ENCODE data around the gene BAG5. TPM values are rescaled to one million over a fixed set of nuclear protein-coding genes. Genes with fewer than 3 reads are reported as not detected.

Gene BAG5
- total and polyA plus RNA-seq, 2 of the 8 experiments (the other 6 are each of a cell fraction or from before 2014, with no cell fraction given) = 7.4 to 29.5 TPM

DNA sequence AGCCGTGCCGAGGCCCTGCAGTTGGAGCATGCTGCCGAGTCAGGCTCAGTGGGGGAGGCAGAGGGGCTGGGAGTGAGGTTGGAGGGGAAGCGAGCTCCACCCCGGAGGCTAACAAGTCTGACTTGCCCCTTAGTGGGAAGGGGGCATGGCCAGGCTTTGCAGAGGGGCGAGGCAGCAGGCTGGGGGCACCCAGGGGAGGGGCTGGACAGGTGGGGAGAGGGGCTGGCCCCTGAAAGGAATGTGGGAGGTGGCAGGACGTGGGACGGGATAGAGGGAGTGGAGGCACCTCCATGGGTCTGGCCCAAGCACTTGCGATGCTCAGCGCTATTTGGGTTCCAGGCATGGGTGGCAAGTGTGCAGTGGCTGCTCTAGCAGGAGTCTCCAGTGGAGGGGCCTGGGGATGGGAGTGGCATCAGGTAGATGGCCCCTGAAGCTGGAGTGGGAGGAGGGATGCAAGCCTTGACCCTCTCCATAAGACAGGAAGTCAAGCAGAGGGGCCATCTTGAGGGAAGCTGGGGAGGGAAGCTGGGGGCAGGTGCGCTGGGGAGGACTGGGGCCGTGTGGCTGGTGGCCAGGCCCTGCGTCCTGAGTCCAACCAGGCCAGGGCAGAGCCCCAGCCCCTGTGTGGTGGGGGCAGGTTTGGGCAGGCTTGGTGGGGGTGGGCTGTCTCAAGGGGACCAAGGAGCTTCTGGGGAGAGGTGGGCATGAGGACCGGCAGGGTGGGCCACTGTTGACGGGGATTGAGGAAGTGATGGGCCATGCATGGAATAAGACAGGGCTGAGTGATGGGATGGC lies 30.8 kb downstream of the BAG5 start:
- no peak overlapping the region for H2BK12ac ChIP-seq (ENCODE audit: low read depth, low read length)
- no peak overlapping the region for H3K9ac ChIP-seq (replicated peaks in 1 of 4; ENCODE audit: extremely low read depth in 1 of 4, low read depth in 3 of 4, low read length in 3 of 4)
- no peak overlapping the region for H4K91ac ChIP-seq (replicated peaks; ENCODE audit: insufficient read length, low read length)
- peaks cover 24% of the 10 kb centered on the region for H3K79me1 ChIP-seq (ENCODE audit: low read depth, low read length)
- H3K4ac ChIP-seq (replicated peaks; ENCODE audit: insufficient read length, low read depth, low read length) = no peak overlapping the region
- no peak overlapping the region for H2AK5ac ChIP-seq (ENCODE audit: low read depth, low read length)
- peaks cover 5 to 20% of the 10 kb centered on the region in 2 experiments; a peak in 3 of 4 replicates for H3K79me2 ChIP-seq (ENCODE audit: control insufficient read depth in 1 of 2, insufficient read depth in 2 of 2, low read length in 2 of 2)
- peaks cover 8% of the 10 kb centered on the region; the same call in 1 of the 2 replicates for H3K23me2 ChIP-seq (ENCODE audit: low read depth, low read length)
- H3K36me3 ChIP-seq (ENCODE audit: control insufficient read depth in 2 of 4, insufficient read depth in 4 of 4, low read length in 3 of 4) = peaks cover 0 to 17% (median 1%) of the 10 kb centered on the region in 4 experiments; a peak in 3 of 8 replicates
- no peak overlapping the region for H4K8ac ChIP-seq (ENCODE audit: extremely low read depth, insufficient read depth, low read length)
- FAIRE-seq (no peak), DNase-seq (ENCODE audit: low read depth in 1 of 2, low spot score in 2 of 2) (no peak)
- 97% methylated on average over 11 of the region's 15 CpGs; no CpG with 5 or more reads in 1 of the 2 experiments for WGBS, 2 experiments (ENCODE audit: extremely low coverage in 1 of 2, insufficient coverage in 1 of 2, insufficient read length in 1 of 2, insufficient replicate concordance in 2 of 2, low coverage in 1 of 2, low lambda C conversion rate in 2 of 2, missing lambda C conversion rate in 1 of 2)
- H3K27ac ChIP-seq (ENCODE audit: low read depth, low read length) = no peak overlapping the region
- CTCF ChIA-PET (ENCODE audit: partially characterized antibody) = interaction anchor here (1.1 to 28.8 kb wide), 3 partner anchors 15 to 427 kb away, joined by 3 to 921 read pairs (median 230); partner anchors contain the start of gene CKB
- H3K4me1 ChIP-seq (replicated peaks in 1 of 4; ENCODE audit: control insufficient read depth in 3 of 4, insufficient read depth in 4 of 4, low read length in 3 of 4) = peaks cover 0 to 12% (median 10%) of the 10 kb centered on the region in 4 experiments; a peak in 6 of 7 replicates
- H3K18ac ChIP-seq (ENCODE audit: extremely low read depth, low read length) = no peak overlapping the region
- POLR2A ChIA-PET (ENCODE audit: partially characterized antibody) = interaction anchor here (1.1 to 29.8 kb wide), 5 partner anchors 9 to 31 kb away, joined by 3 to 844 read pairs (median 6); partner anchors contain the start of genes BAG5, CKB and COA8
- no peak overlapping the region for H2AFZ ChIP-seq (ENCODE audit: low read length)
- TF ChIP-seq TCF12 (IDR thresholded peaks at IDR 0.05; ENCODE audit: low read depth, low read length) (no peak), USF2 (IDR thresholded peaks at IDR 0.05; ENCODE audit: low read length) (no peak), SIX5 (IDR thresholded peaks at IDR 0.05; ENCODE audit: low read depth, low read length) (no peak)
- H3K4me2 ChIP-seq (ENCODE audit: insufficient read depth in 1 of 2, low read depth in 2 of 2, low read length in 2 of 2) = no peak overlapping the region
- H2BK5ac ChIP-seq (ENCODE audit: low read depth, low read length) = no peak overlapping the region
- H3K9me3 ChIP-seq (ENCODE audit: insufficient read depth in 2 of 2, low read depth in 1 of 2, low read length in 1 of 2) = no peaks in the 10 kb centered on the region
- H2BK20ac ChIP-seq (ENCODE audit: low read length) = no peak overlapping the region
- peaks cover 13 to 42% of the 10 kb centered on the region in 2 experiments for H4K20me1 ChIP-seq (replicated peaks in 1 of 2; ENCODE audit: control insufficient read depth in 1 of 2, insufficient read depth in 2 of 2, low read length in 2 of 2)
- no peak overlapping the region for H3K4me3 ChIP-seq (ENCODE audit: extremely low read depth in 1 of 4, insufficient read depth in 2 of 4, low read depth in 3 of 4, low read length in 4 of 4)
- no peak overlapping the region for H3K14ac ChIP-seq (ENCODE audit: insufficient read length)
- no peak overlapping the region for H4K5ac ChIP-seq (ENCODE audit: insufficient read length, low read depth, low read length)
- H2BK120ac ChIP-seq (replicated peaks; ENCODE audit: low read depth, low read length) = no peak overlapping the region
- no peak overlapping the region for H3K56ac ChIP-seq (replicated peaks; ENCODE audit: insufficient read length, low read depth, low read length)
- no peaks in the 10 kb centered on the region; a peak in 1 of 7 replicates for H3K27me3 ChIP-seq (replicated peaks in 1 of 4; ENCODE audit: control insufficient read depth in 3 of 4, extremely low read depth in 1 of 4, insufficient read depth in 3 of 4, low read length in 3 of 4)
- no peak overlapping the region for H2BK15ac ChIP-seq (ENCODE audit: low read length)
- no peak overlapping the region for H3K23ac ChIP-seq (ENCODE audit: insufficient read length)

All from H1 (cell line).